Neutrophil (primary cell): Measurements from ENCODE around the gene TMEM212.

ENCODE experiments used
- H3K27ac ChIP-seq: fragments of 200-600 bp; sonication (generic); 2 replicates; pipeline ENCODE4 v1.5.1; 2016; ENCODE audit warnings: mild to moderate bottlenecking, moderate library complexity
- H3K27me3 ChIP-seq: fragments of 200-600 bp; sonication (generic); 2 replicates; pipeline ENCODE4 v1.6.0; 2016; ENCODE audit warnings: mild to moderate bottlenecking
- H3K36me3 ChIP-seq: fragments of 200-600 bp; sonication (generic); 2 replicates; pipeline ENCODE4 v1.5.1; 2017
- H3K4me1 ChIP-seq, 2 experiments: fragments of 200-600 bp in 1 of 2; sonication (generic) in 1 of 2; 1 replicate in 1 of 2; 2 replicates in 1 of 2; pipeline versions ENCODE4 v1.5.1 to v1.6.1; 2013 to 2016; ENCODE audit warnings: low read depth in 1 of 2, low read length in 1 of 2, mild to moderate bottlenecking in 1 of 2, moderate library complexity in 1 of 2; ENCODE audit not compliant: control insufficient read depth in 1 of 2, insufficient read depth in 1 of 2
- H3K4me3 ChIP-seq, 2 experiments: fragments of 200-600 bp in 1 of 2; sonication (generic) in 1 of 2; 1 replicate in 1 of 2; 2 replicates in 1 of 2; pipeline ENCODE4 v1.5.1; 2013 to 2016; ENCODE audit warnings: low read depth in 1 of 2, low read length in 1 of 2, mild to moderate bottlenecking in 1 of 2, moderate library complexity in 1 of 2
- H3K9me3 ChIP-seq: fragments of 200-600 bp; sonication (generic); 2 replicates; pipeline ENCODE4 v1.5.1; 2016
- CTCF ChIP-seq: fragments of 200-600 bp; sonication (generic); IDR thresholded peaks from 2 replicates; pipeline ENCODE4 v1.5.1; 2016; ENCODE audit warnings: antibody characterized with exemption

The TMEM212 gene

GRCh38 chr3:171879472-171879871 lies 36.3 kb downstream of the TMEM212 start:
- H3K9me3 ChIP-seq = no peaks in the 10 kb centered on the region
- H3K27me3 ChIP-seq = no peaks in the 10 kb centered on the region
- no peak overlapping the region for H3K27ac ChIP-seq
- TF ChIP-seq CTCF = no peak
- H3K4me1 ChIP-seq = peaks cover 5 to 7% of the 10 kb centered on the region in 2 experiments
- H3K36me3 ChIP-seq = no peaks in the 10 kb centered on the region
- H3K4me3 ChIP-seq = no peak overlapping the region

GRCh38 chr3:171880101-171880870 lies 37.1 kb downstream of the TMEM212 start:
- Histone ChIP-seq H3K27me3 (no peaks in the 10 kb centered on the region), H3K4me3 (no peak overlapping the region), H3K36me3 (no peaks in the 10 kb centered on the region), H3K9me3 (no peaks in the 10 kb centered on the region), H3K27ac (no peak overlapping the region), H3K4me1 (peaks cover 0 to under 1% of the 10 kb centered on the region in 2 experiments)
- TF ChIP-seq CTCF = no peak

- no peaks in the 10 kb centered on the region for H3K9me3 ChIP-seq
- no peak overlapping the region for H3K27ac ChIP-seq
- TF ChIP-seq CTCF = no peak
- H3K27me3 ChIP-seq = no peaks in the 10 kb centered on the region
- no peaks in the 10 kb centered on the region for H3K4me1 ChIP-seq
- no peaks in the 10 kb centered on the region for H3K36me3 ChIP-seq
- no peak overlapping the region for H3K4me3 ChIP-seq
These were observed 38.1 kb downstream of the TMEM212 start for GRCh38 chr3:171881251-171881650.

GRCh38 chr3:171883257-171883892 lies 40.2 kb downstream of the TMEM212 start:
- no peak overlapping the region for H3K4me3 ChIP-seq
- no peaks in the 10 kb centered on the region for H3K9me3 ChIP-seq
- no peak overlapping the region for H3K27ac ChIP-seq
- no peak for TF ChIP-seq CTCF
- no peaks in the 10 kb centered on the region for H3K27me3 ChIP-seq
- no peaks in the 10 kb centered on the region for H3K36me3 ChIP-seq
- no peaks in the 10 kb centered on the region for H3K4me1 ChIP-seq

- Histone ChIP-seq H3K4me1 (no peaks in the 10 kb centered on the region), H3K4me3 (no peak overlapping the region), H3K36me3 (no peaks in the 10 kb centered on the region), H3K9me3 (no peaks in the 10 kb centered on the region), H3K27ac (no peak overlapping the region), H3K27me3 (no peaks in the 10 kb centered on the region)
- no peak for TF ChIP-seq CTCF
These were observed 40.7 kb downstream of the TMEM212 start for GRCh38 chr3:171883893-171884279.
